ENCODE measurements around the gene NELFB. TPM values are rescaled to one million over a fixed set of nuclear protein-coding genes. Genes with fewer than 3 reads are reported as not detected.

The NELFB gene
- total RNA-seq, 2 donors from 2014 or later: 37.2 to 40.6 TPM

DNA sequence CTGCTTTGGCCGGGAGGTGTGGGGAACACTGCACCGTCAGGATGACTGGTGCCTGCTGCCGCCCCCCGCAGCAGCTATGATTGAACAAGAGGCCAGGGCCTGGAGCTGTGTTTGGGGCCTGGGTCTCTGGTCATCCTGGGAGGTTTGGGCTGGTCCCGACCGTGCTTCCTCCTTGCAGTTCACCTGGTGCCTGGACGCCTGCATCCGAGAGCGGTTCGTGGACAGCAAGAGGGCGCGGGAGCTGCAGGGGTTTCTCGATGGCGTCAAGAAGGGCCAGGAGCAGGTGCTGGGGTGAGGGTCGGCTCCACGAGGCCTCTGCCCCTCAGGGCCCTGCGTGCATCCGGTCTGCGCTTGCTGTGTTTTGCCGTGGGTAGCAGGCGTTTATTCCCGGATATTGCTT, 8.9 kb downstream of the NELFB start:
- no peaks in the 10 kb centered on the region for H3K27me3 ChIP-seq (replicated peaks; ENCODE audit: insufficient read depth)
- TF ChIP-seq, protein P1, sequence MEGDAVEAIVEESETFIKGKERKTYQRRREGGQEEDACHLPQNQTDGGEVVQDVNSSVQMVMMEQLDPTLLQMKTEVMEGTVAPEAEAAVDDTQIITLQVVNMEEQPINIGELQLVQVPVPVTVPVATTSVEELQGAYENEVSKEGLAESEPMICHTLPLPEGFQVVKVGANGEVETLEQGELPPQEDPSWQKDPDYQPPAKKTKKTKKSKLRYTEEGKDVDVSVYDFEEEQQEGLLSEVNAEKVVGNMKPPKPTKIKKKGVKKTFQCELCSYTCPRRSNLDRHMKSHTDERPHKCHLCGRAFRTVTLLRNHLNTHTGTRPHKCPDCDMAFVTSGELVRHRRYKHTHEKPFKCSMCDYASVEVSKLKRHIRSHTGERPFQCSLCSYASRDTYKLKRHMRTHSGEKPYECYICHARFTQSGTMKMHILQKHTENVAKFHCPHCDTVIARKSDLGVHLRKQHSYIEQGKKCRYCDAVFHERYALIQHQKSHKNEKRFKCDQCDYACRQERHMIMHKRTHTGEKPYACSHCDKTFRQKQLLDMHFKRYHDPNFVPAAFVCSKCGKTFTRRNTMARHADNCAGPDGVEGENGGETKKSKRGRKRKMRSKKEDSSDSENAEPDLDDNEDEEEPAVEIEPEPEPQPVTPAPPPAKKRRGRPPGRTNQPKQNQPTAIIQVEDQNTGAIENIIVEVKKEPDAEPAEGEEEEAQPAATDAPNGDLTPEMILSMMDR (IDR thresholded peaks at IDR 0.05): no peak
- peaks cover 38% of the 10 kb centered on the region for H3K36me3 ChIP-seq
- peaks cover 3 to 15% of the 10 kb centered on the region in 2 donors for H3K4me1 ChIP-seq (ENCODE audit: control insufficient read depth in 1 of 2, low read depth in 2 of 2)
- H3K9me3 ChIP-seq: no peaks in the 10 kb centered on the region
- DNase-seq (ENCODE audit: low spot score) (no peak), ATAC-seq (ENCODE audit: insufficient number of reproducible peaks, low FRiP score, low read depth) (no peak)
- no peak overlapping the region for H3K27ac ChIP-seq
- no peak overlapping the region for H3K4me3 ChIP-seq

DNA sequence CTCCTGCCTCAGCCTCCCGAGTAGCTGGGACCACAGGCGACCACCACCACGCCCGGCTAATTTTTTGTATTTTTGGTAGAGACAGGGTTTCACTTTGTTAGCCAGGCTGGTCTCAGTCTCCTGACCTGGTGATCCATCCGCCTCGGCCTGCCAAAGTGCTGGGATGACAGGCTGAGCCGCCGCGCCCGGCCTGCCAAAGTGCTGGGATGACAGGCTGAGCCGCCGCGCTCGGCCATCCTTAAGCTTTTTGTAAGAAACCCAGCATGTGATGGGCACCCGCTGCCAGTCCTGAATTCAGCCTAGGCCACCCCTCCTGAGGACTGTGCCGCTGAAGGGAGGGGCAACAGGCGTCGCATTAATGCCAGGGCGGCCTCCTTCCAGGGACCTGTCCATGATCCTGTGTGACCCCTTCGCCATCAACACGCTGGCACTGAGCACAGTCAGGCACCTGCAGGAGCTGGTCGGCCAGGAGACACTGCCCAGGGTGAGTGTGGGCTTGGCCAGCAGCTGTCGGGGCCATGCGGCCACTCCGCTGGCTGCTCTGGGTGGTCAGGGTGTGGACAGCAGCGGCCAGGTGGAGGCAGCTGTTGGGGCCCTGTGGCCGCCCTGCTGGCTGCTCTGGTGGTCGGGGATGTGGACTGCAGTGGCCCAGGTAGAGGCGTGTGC, 10.5 kb downstream of the NELFB start:
- no peak overlapping the region for H3K27ac ChIP-seq
- H3K27me3 ChIP-seq (replicated peaks; ENCODE audit: insufficient read depth): no peaks in the 10 kb centered on the region
- DNase-seq (ENCODE audit: low spot score) (no peak), ATAC-seq (ENCODE audit: insufficient number of reproducible peaks, low FRiP score, low read depth) (no peak)
- peaks cover 38% of the 10 kb centered on the region for H3K36me3 ChIP-seq
- TF ChIP-seq, protein P1 (IDR thresholded peaks at IDR 0.05): no peak
- peaks cover 12 to 29% of the 10 kb centered on the region in 2 donors for H3K4me1 ChIP-seq (ENCODE audit: control insufficient read depth in 1 of 2, low read depth in 2 of 2)
- H3K9me3 ChIP-seq: no peaks in the 10 kb centered on the region
- no peak overlapping the region for H3K4me3 ChIP-seq

DNA sequence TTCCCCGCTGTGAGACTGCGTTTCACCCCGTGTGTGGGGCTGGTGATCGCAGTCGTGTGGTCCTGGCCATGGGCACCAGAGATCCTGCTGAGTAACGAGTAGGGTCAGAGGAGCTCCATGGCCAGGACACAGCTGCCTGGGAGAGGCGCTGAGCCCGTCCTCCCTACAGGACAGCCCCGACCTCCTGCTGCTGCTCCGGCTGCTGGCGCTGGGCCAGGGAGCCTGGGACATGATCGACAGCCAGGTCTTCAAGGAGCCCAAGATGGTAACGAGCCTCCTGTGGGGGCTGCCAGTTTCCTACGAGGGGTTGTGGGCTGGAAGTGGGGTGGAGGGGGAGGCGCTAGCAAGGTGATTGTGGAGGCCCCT, 11.0 kb downstream of the NELFB start:
- TF ChIP-seq, protein P1 (IDR thresholded peaks at IDR 0.05): no peak

DNA sequence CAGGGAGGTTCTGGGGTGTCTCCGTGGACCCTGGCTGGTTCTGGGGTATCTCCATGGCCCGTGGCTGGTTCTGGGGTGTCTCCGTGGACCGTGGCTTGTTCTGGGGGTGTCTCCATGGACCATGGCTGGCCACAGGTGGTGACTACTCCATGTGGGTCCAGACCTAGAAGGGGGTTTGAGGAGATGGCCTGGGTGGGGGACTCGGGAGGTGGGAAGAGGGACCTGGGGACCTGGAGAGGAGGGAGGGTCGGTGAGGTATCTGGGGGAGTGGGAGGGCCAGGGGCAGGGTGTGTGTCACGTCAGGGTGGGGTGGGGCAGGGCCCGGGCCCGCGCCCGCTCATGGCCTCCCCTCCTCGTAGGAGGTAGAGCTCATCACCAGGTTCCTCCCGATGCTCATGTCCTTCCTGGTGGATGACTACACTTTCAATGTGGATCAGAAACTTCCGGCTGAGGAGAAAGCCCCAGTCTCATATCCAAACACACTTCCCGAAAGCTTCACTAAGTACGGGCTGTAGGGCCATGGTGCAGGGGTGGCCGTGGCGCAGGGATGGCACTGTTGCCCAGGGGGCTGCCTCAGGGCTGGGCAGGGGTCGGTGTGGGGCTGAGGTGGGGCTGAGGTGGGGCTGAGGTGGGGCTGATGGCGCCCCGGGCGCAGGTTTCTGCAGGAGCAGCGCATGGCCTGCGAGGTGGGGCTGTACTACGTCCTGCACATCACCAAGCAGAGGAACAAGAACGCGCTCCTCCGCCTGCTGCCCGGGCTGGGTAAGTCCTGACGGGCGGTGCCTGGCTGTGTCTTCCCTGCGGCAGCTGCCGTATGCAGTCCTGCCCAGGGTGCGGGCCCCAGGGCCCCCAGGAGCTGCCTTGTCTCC, 11.7 kb downstream of the NELFB start:
- Histone ChIP-seq H3K4me1 (ENCODE audit: control insufficient read depth in 1 of 2, low read depth in 2 of 2) (peaks cover 17 to 35% of the 10 kb centered on the region in 2 donors), H3K27me3 (replicated peaks; ENCODE audit: insufficient read depth) (no peaks in the 10 kb centered on the region), H3K4me3 (no peak overlapping the region), H3K36me3 (peaks cover 44% of the 10 kb centered on the region), H3K27ac (no peak overlapping the region), H3K9me3 (no peaks in the 10 kb centered on the region)
- DNase-seq (ENCODE audit: low spot score) (no peak), ATAC-seq (ENCODE audit: insufficient number of reproducible peaks, low FRiP score, low read depth) (no peak)
- TF ChIP-seq, protein P1 (IDR thresholded peaks at IDR 0.05): no peak

More for the DNA sequence above, 11.0 kb downstream of the NELFB start:
- DNase-seq (ENCODE audit: low spot score): no peak
- H3K9me3 ChIP-seq: no peaks in the 10 kb centered on the region
- no peaks in the 10 kb centered on the region for H3K27me3 ChIP-seq (replicated peaks; ENCODE audit: insufficient read depth)
- no peak for ATAC-seq (ENCODE audit: insufficient number of reproducible peaks, low FRiP score, low read depth)
- peaks cover 41% of the 10 kb centered on the region for H3K36me3 ChIP-seq
- H3K4me1 ChIP-seq (ENCODE audit: control insufficient read depth in 1 of 2, low read depth in 2 of 2): peaks cover 14 to 34% of the 10 kb centered on the region in 2 donors
- H3K4me3 ChIP-seq: no peak overlapping the region
- no peak overlapping the region for H3K27ac ChIP-seq

DNA sequence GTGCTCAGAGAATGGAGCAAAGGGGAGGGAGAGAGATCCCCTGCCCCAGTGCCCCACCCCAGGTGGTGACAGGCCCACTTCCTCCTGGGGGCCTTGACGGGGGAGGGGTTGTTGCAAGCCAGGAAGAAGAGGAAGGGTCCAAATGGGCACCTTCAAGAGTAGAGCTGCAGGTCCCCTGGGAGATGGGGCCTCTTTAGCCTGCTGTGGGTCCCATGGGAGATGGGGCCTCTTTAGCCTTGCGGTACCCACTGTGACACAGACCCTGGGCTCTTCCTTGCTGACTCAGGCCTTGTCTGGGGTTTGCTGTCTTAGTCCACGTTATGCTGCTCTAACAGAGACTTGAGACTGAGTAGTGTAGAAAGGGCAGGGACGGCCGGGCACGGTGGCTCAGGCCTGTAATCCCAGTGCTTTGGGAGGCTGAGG, 12.8 kb downstream of the NELFB start:
- H3K27me3 ChIP-seq (replicated peaks; ENCODE audit: insufficient read depth): no peaks in the 10 kb centered on the region
- H3K4me3 ChIP-seq: no peak overlapping the region
- no peaks in the 10 kb centered on the region for H3K9me3 ChIP-seq
- no peak for DNase-seq (ENCODE audit: low spot score)
- peak overlapping the region in 1 of 2 donors; percentile 83 for H3K27ac ChIP-seq
- ATAC-seq (ENCODE audit: insufficient number of reproducible peaks, low FRiP score, low read depth): no peak
- peaks cover 17 to 35% of the 10 kb centered on the region in 2 donors for H3K4me1 ChIP-seq (ENCODE audit: control insufficient read depth in 1 of 2, low read depth in 2 of 2)
- TF ChIP-seq, protein P1 (IDR thresholded peaks at IDR 0.05): no peak
- H3K36me3 ChIP-seq: peaks cover 55% of the 10 kb centered on the region
